Osteoblast (primary cell): ENCODE measurements around the gene CSK. TPM values are rescaled to one million over a fixed set of nuclear protein-coding genes. Genes with fewer than 3 reads are reported as not detected.

Source experiments
- DNase-seq: peaks from one replicate; pipeline ENCODE4 v3.0.0; 2011; ENCODE audit warnings: low spot score, mixed read lengths; ENCODE audit not compliant: insufficient read length; ENCODE audit errors: missing footprints
- H2AFZ ChIP-seq: 2 replicates; pipeline ENCODE4 v1.6.0; 2011; ENCODE audit warnings: mild to moderate bottlenecking, low read length
- H3K27ac ChIP-seq: 2 replicates; pipeline ENCODE4 v1.5.1; 2011; ENCODE audit warnings: mild to moderate bottlenecking, low read depth, low read length, moderate library complexity
- H3K27me3 ChIP-seq: 2 replicates; pipeline ENCODE4 v1.6.0; 2012; ENCODE audit warnings: mild to moderate bottlenecking, control low read depth, inconsistent platforms, low read length, moderate library complexity; ENCODE audit not compliant: insufficient read depth
- H3K36me3 ChIP-seq: 2 replicates; pipeline ENCODE4 v1.5.1; 2011; ENCODE audit warnings: mild to moderate bottlenecking, low read length, control low read depth, moderate library complexity; ENCODE audit not compliant: insufficient read depth
- H3K4me1 ChIP-seq: 2 replicates; pipeline ENCODE4 v1.5.1; 2011; ENCODE audit warnings: mild to moderate bottlenecking, low read length, control low read depth, moderate library complexity; ENCODE audit not compliant: insufficient read depth
- H3K4me2 ChIP-seq: 2 replicates; pipeline ENCODE4 v1.6.0; 2011; ENCODE audit warnings: mild to moderate bottlenecking, low read length; ENCODE audit not compliant: insufficient read depth
- H3K4me3 ChIP-seq: fragments of 200-600 bp; sonication (generic); 3 replicates; pipeline ENCODE4 v1.5.1; 2012; ENCODE audit warnings: mild to moderate bottlenecking, low read length, inconsistent platforms; ENCODE audit not compliant: insufficient read depth
- H3K79me2 ChIP-seq: 2 replicates; pipeline ENCODE4 v1.6.0; 2012; ENCODE audit warnings: mild to moderate bottlenecking, low read length, control low read depth, inconsistent platforms; ENCODE audit not compliant: insufficient read depth
- H3K9me3 ChIP-seq: 2 replicates; pipeline ENCODE4 v1.5.1; 2011; ENCODE audit warnings: low read depth, low read length, control low read depth
- H4K20me1 ChIP-seq: 2 replicates; pipeline ENCODE4 v1.6.0; 2012; ENCODE audit warnings: mild to moderate bottlenecking, low read length, control low read depth; ENCODE audit not compliant: insufficient read depth
- total RNA-seq: library from RNA; depleted of rRNA; stranded (reverse); fragments of >200 nt; gene quantifications from 2 replicates; pipeline ENCODE4 v1.2.3, GENCODE V29; 2012
- TF ChIP-seq, protein P1 (sequence below): IDR thresholded peaks from 2 replicates; pipeline ENCODE4 v1.5.1; 2011; ENCODE audit warnings: mild to moderate bottlenecking, low read depth, low read length, moderate library complexity; ENCODE audit errors: extremely low read depth

CSK gene
- total RNA-seq, 1 donor = 31.5 TPM

GRCh38 chr15:74750751-74751150, 31.1 kb upstream of the CSK start:
- H2AFZ ChIP-seq = no peak overlapping the region
- H4K20me1 ChIP-seq = no peaks in the 10 kb centered on the region
- TF ChIP-seq, protein P1, sequence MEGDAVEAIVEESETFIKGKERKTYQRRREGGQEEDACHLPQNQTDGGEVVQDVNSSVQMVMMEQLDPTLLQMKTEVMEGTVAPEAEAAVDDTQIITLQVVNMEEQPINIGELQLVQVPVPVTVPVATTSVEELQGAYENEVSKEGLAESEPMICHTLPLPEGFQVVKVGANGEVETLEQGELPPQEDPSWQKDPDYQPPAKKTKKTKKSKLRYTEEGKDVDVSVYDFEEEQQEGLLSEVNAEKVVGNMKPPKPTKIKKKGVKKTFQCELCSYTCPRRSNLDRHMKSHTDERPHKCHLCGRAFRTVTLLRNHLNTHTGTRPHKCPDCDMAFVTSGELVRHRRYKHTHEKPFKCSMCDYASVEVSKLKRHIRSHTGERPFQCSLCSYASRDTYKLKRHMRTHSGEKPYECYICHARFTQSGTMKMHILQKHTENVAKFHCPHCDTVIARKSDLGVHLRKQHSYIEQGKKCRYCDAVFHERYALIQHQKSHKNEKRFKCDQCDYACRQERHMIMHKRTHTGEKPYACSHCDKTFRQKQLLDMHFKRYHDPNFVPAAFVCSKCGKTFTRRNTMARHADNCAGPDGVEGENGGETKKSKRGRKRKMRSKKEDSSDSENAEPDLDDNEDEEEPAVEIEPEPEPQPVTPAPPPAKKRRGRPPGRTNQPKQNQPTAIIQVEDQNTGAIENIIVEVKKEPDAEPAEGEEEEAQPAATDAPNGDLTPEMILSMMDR = no peak

DNA sequence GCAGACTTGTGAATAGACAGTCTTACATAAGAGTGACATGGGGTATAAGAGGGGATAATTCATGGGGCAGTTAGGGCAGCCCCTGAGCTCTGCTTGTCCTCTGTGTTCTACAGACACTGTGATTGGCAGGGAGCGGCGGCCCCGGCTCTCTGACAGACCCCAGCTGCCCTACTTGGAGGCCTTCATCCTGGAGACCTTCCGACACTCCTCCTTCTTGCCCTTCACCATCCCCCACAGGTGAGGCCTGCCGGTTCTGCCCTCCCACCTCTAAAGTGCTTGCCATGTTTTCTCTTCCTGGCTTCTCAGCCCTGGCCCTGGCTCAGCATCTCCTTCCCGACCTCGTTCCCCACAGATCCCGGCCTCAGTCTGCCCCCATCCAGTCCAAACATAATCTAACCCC, 29.9 kb upstream of the CSK start:
- H3K4me1 ChIP-seq = no peaks in the 10 kb centered on the region
- H3K27ac ChIP-seq = no peak overlapping the region
- H4K20me1 ChIP-seq = no peaks in the 10 kb centered on the region
- H3K9me3 ChIP-seq = no peaks in the 10 kb centered on the region
- no peaks in the 10 kb centered on the region for H3K79me2 ChIP-seq
- no peak overlapping the region for H3K4me2 ChIP-seq
- H3K27me3 ChIP-seq = peaks cover 7% of the 10 kb centered on the region
- no peaks in the 10 kb centered on the region for H3K36me3 ChIP-seq
- no peak overlapping the region for H3K4me3 ChIP-seq
- H2AFZ ChIP-seq = no peak overlapping the region
- TF ChIP-seq, protein P1 = no peak
- no peak for DNase-seq

More at GRCh38 chr15:74750751-74751150, 31.1 kb upstream of the CSK start:
- Histone ChIP-seq H3K9me3 (no peaks in the 10 kb centered on the region), H3K36me3 (no peaks in the 10 kb centered on the region), H3K79me2 (no peaks in the 10 kb centered on the region), H3K27ac (no peak overlapping the region), H3K4me2 (no peak overlapping the region), H3K4me1 (no peaks in the 10 kb centered on the region), H3K4me3 (no peak overlapping the region), H3K27me3 (peaks cover 7% of the 10 kb centered on the region)
- no peak for DNase-seq

DNA sequence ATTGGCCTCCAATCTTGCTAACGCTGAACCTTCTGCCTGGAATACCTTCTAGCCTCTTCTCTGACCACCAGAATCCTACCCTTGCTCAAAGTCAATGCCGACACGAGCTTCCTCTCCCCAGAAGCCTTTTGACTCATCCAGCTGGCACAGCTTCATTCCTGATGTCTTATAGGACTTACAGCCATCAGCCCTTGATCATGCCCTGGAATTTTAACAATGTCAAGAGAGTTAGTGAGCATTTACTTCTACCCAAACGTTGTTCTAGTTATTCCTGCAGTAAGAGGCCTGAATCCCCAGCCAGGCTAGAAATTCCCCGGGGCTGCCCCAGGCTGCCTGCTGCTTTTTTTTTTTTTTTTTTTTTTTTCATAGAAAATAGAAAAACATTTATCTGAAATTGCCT, 29.3 kb upstream of the CSK start:
- no peaks in the 10 kb centered on the region for H3K79me2 ChIP-seq
- no peak overlapping the region for H3K4me2 ChIP-seq
- no peaks in the 10 kb centered on the region for H3K9me3 ChIP-seq
- peak; percentile 93 for DNase-seq
- no peak overlapping the region for H3K27ac ChIP-seq
- no peak overlapping the region for H3K4me3 ChIP-seq
- H4K20me1 ChIP-seq = no peaks in the 10 kb centered on the region
- peaks cover 7% of the 10 kb centered on the region for H3K27me3 ChIP-seq
- TF ChIP-seq, protein P1 = no peak
- H3K36me3 ChIP-seq = no peaks in the 10 kb centered on the region
- no peaks in the 10 kb centered on the region for H3K4me1 ChIP-seq
- H2AFZ ChIP-seq = no peak overlapping the region

DNA sequence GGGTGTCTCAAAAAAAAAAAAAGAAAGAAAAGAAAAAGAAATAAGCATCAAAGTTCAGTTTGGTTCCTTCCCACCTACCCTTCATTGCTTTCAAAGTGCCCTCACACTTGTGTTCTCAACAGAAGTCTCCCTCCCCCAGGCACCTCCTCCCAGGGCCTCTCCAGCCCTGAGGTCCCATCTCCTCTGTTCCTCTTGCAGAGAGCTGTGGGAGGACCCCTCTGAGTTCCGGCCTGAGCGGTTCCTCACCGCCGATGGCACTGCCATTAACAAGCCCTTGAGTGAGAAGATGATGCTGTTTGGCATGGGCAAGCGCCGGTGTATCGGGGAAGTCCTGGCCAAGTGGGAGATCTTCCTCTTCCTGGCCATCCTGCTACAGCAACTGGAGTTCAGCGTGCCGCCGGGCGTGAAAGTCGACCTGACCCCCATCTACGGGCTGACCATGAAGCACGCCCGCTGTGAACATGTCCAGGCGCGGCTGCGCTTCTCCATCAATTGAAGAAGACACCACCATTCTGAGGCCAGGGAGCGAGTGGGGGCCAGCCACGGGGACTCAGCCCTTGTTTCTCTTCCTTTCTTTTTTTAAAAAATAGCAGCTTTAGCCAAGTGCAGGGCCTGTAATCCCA, 27.2 kb upstream of the CSK start:
- H3K36me3 ChIP-seq = no peaks in the 10 kb centered on the region
- H3K27me3 ChIP-seq = peaks cover 15% of the 10 kb centered on the region
- H3K4me3 ChIP-seq = no peak overlapping the region
- H3K4me1 ChIP-seq = no peaks in the 10 kb centered on the region
- H4K20me1 ChIP-seq = no peaks in the 10 kb centered on the region
- TF ChIP-seq, protein P1 = no peak
- no peak overlapping the region for H2AFZ ChIP-seq
- no peaks in the 10 kb centered on the region for H3K79me2 ChIP-seq
- no peak overlapping the region for H3K4me2 ChIP-seq
- peak; percentile 43 for DNase-seq
- H3K9me3 ChIP-seq = no peaks in the 10 kb centered on the region
- H3K27ac ChIP-seq = no peak overlapping the region
